GM12878 (cell line): Measurements from ENCODE around the gene PCID2. TPM values are rescaled to one million over a fixed set of nuclear protein-coding genes. Genes with fewer than 3 reads are reported as not detected.

Source experiments
- ATAC-seq: fragments of 200-7000 bp; cut with Tn5 transposase; 3 replicates; pipeline ENCODE4 v1.9.1; 2020; ENCODE audit warnings: mild to moderate bottlenecking, moderate library complexity
- BruUV-seq: library from RNA; stranded (reverse); fragments of 400-500 nt; replicated peaks from 2 replicates; lab custom pipeline; 2021; lab: Mats Ljungman, UMichigan
- CTCF ChIA-PET: fragments of 300-600 bp; sonication (Branson Sonifier 250); formaldehyde crosslinking; extraction: SDS; loops from one replicate; lab custom pipeline; 2021; ENCODE audit warnings: inconsistent platforms; lab: Yijun Ruan, JAX
- POLR2A ChIA-PET: fragments of 350-600 bp; formaldehyde crosslinking; extraction: SDS; loops from one replicate; lab custom pipeline; 2021; ENCODE audit warnings: inconsistent platforms; lab: Charles Lee
- RAD21 ChIA-PET: fragments of 300-600 bp; sonication (Branson Sonifier 250); formaldehyde crosslinking; loops from one replicate; lab custom pipeline; 2023; ENCODE audit warnings: antibody characterized with exemption; ENCODE audit not compliant: unreplicated experiment; lab: Charles Lee
- SMC1A ChIA-PET: fragments of 300-600 bp; sonication (Branson Sonifier 250); formaldehyde crosslinking; loops from one replicate; lab custom pipeline; 2023; ENCODE audit not compliant: unreplicated experiment, uncharacterized antibody; lab: Charles Lee
- DNase-seq: peaks from one replicate; pipeline ENCODE4 v3.0.0-alpha.2; 2011; ENCODE audit warnings: low read depth, low spot score
- FAIRE-seq: peaks from 3 replicates; lab custom pipeline; 2011; peaks lifted over from hg19 to GRCh38; lab: Jason Lieb, UNC
- H2AFZ ChIP-seq: 2 replicates; pipeline ENCODE4 v1.6.0; 2011; ENCODE audit warnings: low read depth, low read length, control low read depth; ENCODE audit not compliant: control insufficient read depth
- H3K27ac ChIP-seq: 2 replicates; pipeline ENCODE4 v1.5.1; 2011; ENCODE audit warnings: control low read depth; ENCODE audit not compliant: control insufficient read depth, insufficient read depth
- H3K27me3 ChIP-seq, 2 experiments: replicated peaks in 1 of 2; 2 replicates each; pipeline versions ENCODE4 v1.6.0 to v1.6.1; 2011; ENCODE audit warnings: low read length in 1 of 2; ENCODE audit not compliant: control insufficient read depth in 2 of 2, insufficient read depth in 2 of 2
- H3K36me3 ChIP-seq, 2 experiments: 2 replicates each; pipeline ENCODE4 v1.5.1; 2011; ENCODE audit warnings: low read length in 1 of 2; ENCODE audit not compliant: control insufficient read depth in 2 of 2, insufficient read depth in 2 of 2
- H3K4me1 ChIP-seq: 2 replicates; pipeline ENCODE4 v1.6.1; 2011; ENCODE audit warnings: mild to moderate bottlenecking, low read length, moderate library complexity, mixed read lengths; ENCODE audit not compliant: control insufficient read depth, insufficient read depth
- H3K4me2 ChIP-seq: 2 replicates; pipeline ENCODE4 v1.6.0; 2011; ENCODE audit warnings: control low read depth; ENCODE audit not compliant: control insufficient read depth, insufficient read depth
- H3K4me3 ChIP-seq: fragments of 200-600 bp; sonication (generic); 2 replicates; pipeline ENCODE4 v1.5.1; 2016
- H3K79me2 ChIP-seq: 2 replicates; pipeline ENCODE4 v1.6.0; 2011; ENCODE audit warnings: low read length; ENCODE audit not compliant: control insufficient read depth, insufficient read depth
- H3K9ac ChIP-seq: 2 replicates; pipeline ENCODE4 v1.8.0; 2011; ENCODE audit warnings: low read length, control low read depth, mixed read lengths; ENCODE audit not compliant: control insufficient read depth, insufficient read depth
- H3K9me3 ChIP-seq: replicated peaks from 3 replicates; pipeline ENCODE4 v1.5.1; 2011; ENCODE audit warnings: mild to moderate bottlenecking, low read length; ENCODE audit not compliant: control insufficient read depth, insufficient read depth
- H4K20me1 ChIP-seq: 2 replicates; pipeline ENCODE4 v1.6.0; 2011; ENCODE audit not compliant: control insufficient read depth, insufficient read depth
- CREM ChIP-seq: IDR thresholded peaks from 2 replicates; pipeline ENCODE4 v1.6.1; 2014; ENCODE audit warnings: antibody characterized with exemption, low read depth
- E2F4 ChIP-seq: IDR thresholded peaks from 2 replicates; pipeline ENCODE4 v1.6.1; 2012; ENCODE audit warnings: low read depth, low read length, improper control_type of control experiment
- GABPA ChIP-seq: IDR thresholded peaks from 2 replicates; pipeline ENCODE4 v1.6.1; 2014; ENCODE audit warnings: antibody characterized with exemption, low read depth, mild to moderate bottlenecking, inconsistent platforms
- HCFC1 ChIP-seq: fragments of 150-350 bp; IDR thresholded peaks from 2 replicates; pipeline ENCODE4 v1.6.1; 2014; ENCODE audit warnings: low read length
- IKZF1 ChIP-seq: fragments of 450-650 bp; conservative IDR thresholded peaks from 2 replicates; pipeline ENCODE4 v1.6.1; 2017; ENCODE audit warnings: antibody characterized with exemption, mild to moderate bottlenecking
- JUND ChIP-seq: IDR thresholded peaks from 2 replicates; pipeline ENCODE4 v1.6.1; 2012; ENCODE audit warnings: low read depth, mild to moderate bottlenecking, low read length, improper control_type of control experiment, moderate library complexity
- KAT2A ChIP-seq: conservative IDR thresholded peaks from 2 replicates; pipeline ENCODE4 v1.6.1; 2011; ENCODE audit warnings: low read depth, low read length; ENCODE audit not compliant: control insufficient read depth
- KDM1A ChIP-seq: fragments of 200-600 bp; sonication (generic); IDR thresholded peaks from 2 replicates; pipeline ENCODE4 v1.6.1; 2016; ENCODE audit warnings: borderline replicate concordance
- NFYB ChIP-seq: IDR thresholded peaks from 2 replicates; pipeline ENCODE4 v1.6.1; 2011; ENCODE audit warnings: low read depth, mild to moderate bottlenecking, low read length, improper control_type of control experiment, moderate library complexity; ENCODE audit not compliant: insufficient read depth
- NR2C2 ChIP-seq: IDR thresholded peaks from 2 replicates; pipeline ENCODE4 v1.6.1; 2011; ENCODE audit warnings: borderline replicate concordance, low read depth; ENCODE audit not compliant: control insufficient read depth, insufficient read length
- PAX8 ChIP-seq: fragments of 450-650 bp; IDR thresholded peaks from 2 replicates; pipeline ENCODE4 v1.6.1; 2017; ENCODE audit warnings: mild to moderate bottlenecking, moderate library complexity
- RAD21 ChIP-seq: IDR thresholded peaks from 2 replicates; pipeline ENCODE4 v1.6.1; 2011; ENCODE audit warnings: mild to moderate bottlenecking, low read depth, low read length, moderate library complexity; ENCODE audit not compliant: insufficient read depth
- SMAD5 ChIP-seq: IDR thresholded peaks from 2 replicates; pipeline ENCODE4 v1.6.1; 2016; ENCODE audit warnings: antibody characterized with exemption, low read depth
- SMC3 ChIP-seq: IDR thresholded peaks from 2 replicates; pipeline ENCODE4 v1.6.1; 2011; ENCODE audit warnings: low read length, improper control_type of control experiment, borderline replicate concordance
- TARDBP ChIP-seq: IDR thresholded peaks from 2 replicates; pipeline ENCODE4 v1.6.1; 2016; ENCODE audit warnings: borderline replicate concordance
- YBX1 ChIP-seq: fragments of 450-650 bp; IDR thresholded peaks from 2 replicates; pipeline ENCODE4 v1.6.1; 2016; ENCODE audit warnings: antibody characterized with exemption
- ZNF217 ChIP-seq: fragments of 450-650 bp; IDR thresholded peaks from 2 replicates; pipeline ENCODE4 v1.6.1; 2017; ENCODE audit warnings: antibody characterized with exemption, mild to moderate bottlenecking
- WGBS: methylation state at CpG from one replicate; pipeline ENCODE4 v1.1.6; 2016; ENCODE audit warnings: low lambda C conversion rate; ENCODE audit not compliant: insufficient replicate concordance, insufficient coverage; ENCODE audit errors: missing lambda C conversion rate; 5-methylcytosine and 5-hydroxymethylcytosine counted together
- in situ Hi-C: fragments of 300-500 bp; cut with MboI; formaldehyde crosslinking; loops from 9 replicates; pipeline ENCODE4 v1.14.3; 2018; ENCODE audit warnings: mixed read lengths
- intact Hi-C: fragments of 100-400 bp; cut with micrococcal nuclease; formaldehyde crosslinking; loops from one replicate; pipeline ENCODE4 v1.14.2; 2022; ENCODE audit not compliant: unreplicated experiment
- polyA plus RNA-seq, 11 experiments: library from polyadenylated mRNA; depleted of rRNA in 4 of 11; unstranded in 6 of 11; stranded (reverse) in 5 of 11; fragments of >200 nt; fragmentation: Nextera tagmentation in 4 of 11; fragmentation: Illumina TruSeq in 1 of 11; extraction: Ambion mirVana in 4 of 11; extraction: Trizol in 1 of 11; gene quantifications; 1 replicate in 1 of 11; 2 replicates in 10 of 11; pipeline versions ENCODE4 v1.2.1 to v1.2.3, GENCODE V29; 2011 to 2016; ENCODE audit warnings: inconsistent platforms in 2 of 11, missing spikeins in 2 of 11, low read depth in 1 of 11
- total RNA-seq, 4 experiments: library from RNA; depleted of rRNA in 3 of 4; stranded (reverse); fragments of >200 nt in 3 of 4; fragmentation: Illumina TruSeq in 1 of 4; extraction: Trizol in 1 of 4; gene quantifications; 2 replicates each; pipeline versions ENCODE4 v1.2.1 to v1.2.3, GENCODE V29; 2013 to 2021
- TF ChIP-seq, protein P1 (sequence below): IDR thresholded peaks from 2 replicates; pipeline ENCODE4 v1.6.1; 2011; ENCODE audit warnings: low read depth, mild to moderate bottlenecking, low read length, moderate library complexity, borderline replicate concordance; ENCODE audit errors: extremely low read depth
- TF ChIP-seq, protein P2 (sequence below): IDR thresholded peaks from 2 replicates; pipeline ENCODE4 v1.6.1; 2012; ENCODE audit warnings: improper control_type of control experiment, low read depth, low read length; ENCODE audit not compliant: insufficient replicate concordance

The PCID2 gene
- total and polyA plus RNA-seq, 10 of the 15 experiments (the other 5 are each of a cell fraction or from before 2014, with no cell fraction given), result 37.0 to 98.1 (median 58.3) TPM

DNA sequence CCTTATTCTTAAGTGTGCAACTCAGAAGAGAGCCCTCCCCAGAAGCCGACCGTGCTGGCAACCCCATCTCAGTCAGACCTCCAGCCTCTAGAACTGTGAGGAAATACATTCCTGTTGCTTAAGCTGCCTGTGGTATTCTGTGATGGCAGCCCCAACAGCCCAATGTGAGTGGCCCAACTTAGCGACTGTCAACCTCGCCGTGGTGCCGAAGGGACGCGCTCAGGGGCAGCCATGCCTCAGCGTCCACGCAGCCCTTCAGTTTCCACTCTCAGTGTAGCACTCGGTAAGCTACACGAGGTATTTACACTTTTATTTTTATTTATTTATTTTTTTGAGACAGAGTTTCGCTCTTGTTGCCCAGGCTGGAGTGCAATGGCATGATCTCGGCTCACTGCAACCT, 31.6 kb downstream of the PCID2 start (continued):
- no peak for TF ChIP-seq NR2C2
- TF ChIP-seq RAD21, result no peak
- no peak for TF ChIP-seq E2F4
- TF ChIP-seq, protein P1, sequence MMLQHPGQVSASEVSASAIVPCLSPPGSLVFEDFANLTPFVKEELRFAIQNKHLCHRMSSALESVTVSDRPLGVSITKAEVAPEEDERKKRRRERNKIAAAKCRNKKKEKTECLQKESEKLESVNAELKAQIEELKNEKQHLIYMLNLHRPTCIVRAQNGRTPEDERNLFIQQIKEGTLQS, result no peak

- Histone ChIP-seq H3K4me2 (no peak overlapping the region), H3K36me3 (peaks cover 19 to 28% of the 10 kb centered on the region in 2 experiments), H3K27ac (no peak overlapping the region; the same call in 1 of the 2 replicates), H2AFZ (no peak overlapping the region), H3K9ac (no peak overlapping the region), H3K9me3 (no peaks in the 10 kb centered on the region; the same call in 2 of the 3 replicates), H3K4me3 (no peak overlapping the region), H3K4me1 (no peaks in the 10 kb centered on the region), H3K27me3 (no peaks in the 10 kb centered on the region), H3K79me2 (no peaks in the 10 kb centered on the region), H4K20me1 (no peaks in the 10 kb centered on the region)
- BruUV-seq, result no TSS peak
- ChIA-PET POLR2A (no interaction called here), CTCF (no interaction called here), SMC1A (no interaction called here), RAD21 (no interaction called here)
- ATAC-seq (no peak; the same call in 2 of the 3 replicates), DNase-seq (no peak), FAIRE-seq (no peak)
- intact Hi-C loops (no loop called here), in situ Hi-C loops (no loop called here)
- WGBS, result 59% methylated on average over 4 of the region's 5 CpGs
- TF ChIP-seq IKZF1, result no peak
- no peak for TF ChIP-seq ZNF217
- no peak for TF ChIP-seq NFYB
- TF ChIP-seq SMAD5, result no peak
- TF ChIP-seq, protein P2, sequence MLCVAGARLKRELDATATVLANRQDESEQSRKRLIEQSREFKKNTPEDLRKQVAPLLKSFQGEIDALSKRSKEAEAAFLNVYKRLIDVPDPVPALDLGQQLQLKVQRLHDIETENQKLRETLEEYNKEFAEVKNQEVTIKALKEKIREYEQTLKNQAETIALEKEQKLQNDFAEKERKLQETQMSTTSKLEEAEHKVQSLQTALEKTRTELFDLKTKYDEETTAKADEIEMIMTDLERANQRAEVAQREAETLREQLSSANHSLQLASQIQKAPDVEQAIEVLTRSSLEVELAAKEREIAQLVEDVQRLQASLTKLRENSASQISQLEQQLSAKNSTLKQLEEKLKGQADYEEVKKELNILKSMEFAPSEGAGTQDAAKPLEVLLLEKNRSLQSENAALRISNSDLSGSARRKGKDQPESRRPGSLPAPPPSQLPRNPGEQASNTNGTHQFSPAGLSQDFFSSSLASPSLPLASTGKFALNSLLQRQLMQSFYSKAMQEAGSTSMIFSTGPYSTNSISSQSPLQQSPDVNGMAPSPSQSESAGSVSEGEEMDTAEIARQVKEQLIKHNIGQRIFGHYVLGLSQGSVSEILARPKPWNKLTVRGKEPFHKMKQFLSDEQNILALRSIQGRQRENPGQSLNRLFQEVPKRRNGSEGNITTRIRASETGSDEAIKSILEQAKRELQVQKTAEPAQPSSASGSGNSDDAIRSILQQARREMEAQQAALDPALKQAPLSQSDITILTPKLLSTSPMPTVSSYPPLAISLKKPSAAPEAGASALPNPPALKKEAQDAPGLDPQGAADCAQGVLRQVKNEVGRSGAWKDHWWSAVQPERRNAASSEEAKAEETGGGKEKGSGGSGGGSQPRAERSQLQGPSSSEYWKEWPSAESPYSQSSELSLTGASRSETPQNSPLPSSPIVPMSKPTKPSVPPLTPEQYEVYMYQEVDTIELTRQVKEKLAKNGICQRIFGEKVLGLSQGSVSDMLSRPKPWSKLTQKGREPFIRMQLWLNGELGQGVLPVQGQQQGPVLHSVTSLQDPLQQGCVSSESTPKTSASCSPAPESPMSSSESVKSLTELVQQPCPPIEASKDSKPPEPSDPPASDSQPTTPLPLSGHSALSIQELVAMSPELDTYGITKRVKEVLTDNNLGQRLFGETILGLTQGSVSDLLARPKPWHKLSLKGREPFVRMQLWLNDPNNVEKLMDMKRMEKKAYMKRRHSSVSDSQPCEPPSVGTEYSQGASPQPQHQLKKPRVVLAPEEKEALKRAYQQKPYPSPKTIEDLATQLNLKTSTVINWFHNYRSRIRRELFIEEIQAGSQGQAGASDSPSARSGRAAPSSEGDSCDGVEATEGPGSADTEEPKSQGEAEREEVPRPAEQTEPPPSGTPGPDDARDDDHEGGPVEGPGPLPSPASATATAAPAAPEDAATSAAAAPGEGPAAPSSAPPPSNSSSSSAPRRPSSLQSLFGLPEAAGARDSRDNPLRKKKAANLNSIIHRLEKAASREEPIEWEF, result no peak
- TF ChIP-seq KDM1A, result no peak
- no peak for TF ChIP-seq JUND
- TF ChIP-seq TARDBP, result no peak
- TF ChIP-seq SMC3, result no peak
- TF ChIP-seq CREM, result no peak
- TF ChIP-seq HCFC1, result no peak
- TF ChIP-seq KAT2A, result no peak
- TF ChIP-seq PAX8, result no peak
- TF ChIP-seq YBX1, result no peak
- no peak for TF ChIP-seq GABPA
Measured at GRCh38 chr13:113176280-113176679, 32.2 kb downstream of the PCID2 start.
